Activated T-helper 2 cell treated with anti-CD3 and anti-CD28 coated beads, Interferon-gamma antibody, Interleukin-2, Interleukin-4, amounts not matched to agents 10 μg/mL and 5 μg/mL and 100 μg/mL, durations not matched to agents 14 hours and 24 hours and 36 hours (primary cell): ENCODE data around the gene ARFGEF2. TPM values are rescaled to one million over a fixed set of nuclear protein-coding genes. Genes with fewer than 3 reads are reported as not detected.

Source experiments
- DNase-seq: peaks from one replicate; pipeline ENCODE4 v3.0.0; 2021; ENCODE audit warnings: low spot score
- H3K27ac Mint-ChIP-seq: one replicate; pipeline ENCODE4 v1.8.0; 2021; ENCODE audit warnings: mixed read lengths
- H3K27me3 Mint-ChIP-seq: one replicate; pipeline ENCODE4 v1.8.0; 2021; ENCODE audit warnings: low read depth, mixed read lengths
- H3K36me3 Mint-ChIP-seq: one replicate; pipeline ENCODE4 v1.8.0; 2021; ENCODE audit warnings: low read depth, mixed read lengths
- H3K4me1 Mint-ChIP-seq: one replicate; pipeline ENCODE4 v1.8.0; 2021; ENCODE audit warnings: low read depth, mixed read lengths
- H3K4me3 Mint-ChIP-seq: one replicate; pipeline ENCODE4 v1.8.0; 2021; ENCODE audit warnings: low read depth, mild to moderate bottlenecking, moderate library complexity, mixed read lengths
- H3K9me3 Mint-ChIP-seq: one replicate; pipeline ENCODE4 v1.8.0; 2021; ENCODE audit warnings: mixed read lengths
- intact Hi-C: fragments of 100-400 bp; cut with micrococcal nuclease; formaldehyde crosslinking; loops from one replicate; pipeline ENCODE4 v1.15.1; 2023
- total RNA-seq: library from RNA; stranded (reverse); gene quantifications from 2 replicates; pipeline ENCODE4 v1.2.3, GENCODE V29; 2022

Gene ARFGEF2
- total RNA-seq, 1 donor from 2014 or later: 31.8 TPM

DNA sequence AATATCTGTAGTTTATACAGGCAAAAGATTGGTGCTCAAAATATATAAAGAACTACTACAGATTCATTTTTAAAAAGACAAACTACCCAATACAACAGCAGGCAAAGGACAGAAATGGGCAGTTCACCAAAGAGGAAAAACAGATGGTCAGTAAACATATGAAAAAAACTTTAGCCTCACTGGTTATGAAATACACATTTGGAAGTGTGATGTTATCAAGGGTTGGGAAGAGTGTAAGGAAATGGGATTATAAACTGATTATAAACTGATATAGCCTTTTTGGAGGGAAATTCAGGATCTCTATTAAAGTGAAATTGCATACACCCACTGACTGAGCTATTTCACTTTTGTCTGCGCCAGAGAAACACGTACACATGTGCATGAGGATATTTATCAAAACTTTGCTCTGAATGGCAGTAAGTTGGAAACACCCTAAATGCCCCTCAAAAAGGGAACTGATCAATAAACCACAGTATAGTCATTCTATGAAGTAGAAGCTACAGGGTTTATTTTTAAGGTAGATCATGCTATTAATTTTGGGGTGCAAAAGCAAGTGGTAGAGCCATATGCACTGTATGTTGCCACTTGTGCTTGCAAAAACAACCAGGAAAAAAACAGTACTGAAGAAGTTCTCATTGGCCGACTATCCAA lies 32.2 kb upstream of the ARFGEF2 start:
- intact Hi-C loops: no loop called here
- Mint-ChIP-seq H3K27ac (no peak overlapping the region), H3K4me3 (no peak overlapping the region), H3K4me1 (no peaks in the 10 kb centered on the region), H3K36me3 (no peaks in the 10 kb centered on the region), H3K27me3 (peaks cover 15% of the 10 kb centered on the region), H3K9me3 (no peaks in the 10 kb centered on the region)
- no peak for DNase-seq

DNA sequence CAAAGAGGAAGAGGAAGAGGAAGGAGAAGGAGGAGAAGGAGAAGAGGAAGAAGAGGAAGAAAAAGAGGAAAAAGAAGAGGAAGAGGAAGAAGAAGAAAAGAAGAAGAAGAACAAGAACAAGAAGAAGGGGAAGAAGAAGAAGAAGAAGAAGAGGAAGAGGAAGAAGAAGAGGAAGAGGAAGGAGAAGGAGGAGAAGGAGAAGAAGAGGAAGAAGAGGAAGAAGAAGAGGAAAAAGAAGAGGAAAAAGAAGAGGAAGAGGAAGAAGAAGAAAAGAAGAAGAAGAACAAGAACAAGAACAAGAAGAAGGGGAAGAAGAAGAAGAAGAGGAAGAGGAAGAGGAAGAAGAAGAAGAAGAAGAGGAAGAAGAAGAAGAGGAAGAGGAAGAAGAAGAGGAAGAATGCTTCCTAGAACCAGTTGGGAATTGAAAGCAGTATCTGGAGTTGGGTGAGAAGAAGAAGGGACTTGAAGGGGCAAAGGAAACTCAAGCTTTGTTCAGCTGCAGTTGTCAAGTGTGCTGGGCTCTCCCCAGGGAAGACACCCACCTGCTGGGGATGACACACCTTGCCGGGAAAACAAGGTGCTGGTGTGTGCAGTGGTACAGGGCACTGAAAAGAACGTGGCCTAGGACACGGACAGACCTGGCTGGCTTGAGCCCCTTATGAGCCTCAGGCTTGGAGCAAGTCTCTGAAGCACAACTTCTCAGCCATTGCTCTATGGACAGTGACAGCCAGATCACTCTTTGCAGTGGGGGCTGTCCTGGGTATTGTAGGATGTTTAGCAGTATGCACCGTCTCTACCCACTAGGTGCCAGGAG lies 30.1 kb upstream of the ARFGEF2 start:
- H3K4me1 Mint-ChIP-seq: no peaks in the 10 kb centered on the region
- H3K27me3 Mint-ChIP-seq: peaks cover 15% of the 10 kb centered on the region
- no peaks in the 10 kb centered on the region for H3K9me3 Mint-ChIP-seq

DNA sequence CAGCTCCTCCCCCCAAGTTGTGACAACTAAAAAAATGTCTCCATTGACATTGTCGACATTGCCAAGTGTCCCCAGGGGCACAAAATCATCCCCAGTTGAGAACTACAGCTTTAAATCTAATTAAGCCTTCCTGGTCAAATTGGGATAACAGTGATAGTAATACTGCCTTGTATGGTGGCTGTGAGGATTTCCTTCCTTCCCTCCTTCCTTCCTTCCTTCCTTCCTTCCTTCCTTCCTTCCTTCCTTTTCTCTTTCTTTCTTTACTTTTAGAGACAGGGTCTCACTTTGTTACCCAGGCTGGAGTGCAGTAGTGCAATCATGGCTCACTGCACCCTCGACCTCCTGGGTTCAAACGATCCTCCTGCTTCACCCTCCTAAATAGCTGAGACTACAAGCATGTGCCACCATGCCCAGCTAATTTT lies 29.5 kb upstream of the ARFGEF2 start:
- Mint-ChIP-seq H3K27ac (no peak overlapping the region), H3K4me1 (no peaks in the 10 kb centered on the region), H3K9me3 (no peaks in the 10 kb centered on the region), H3K4me3 (no peak overlapping the region), H3K36me3 (no peaks in the 10 kb centered on the region), H3K27me3 (peaks cover 15% of the 10 kb centered on the region)
- DNase-seq: no peak
- intact Hi-C loops: no loop called here

More for the DNA sequence above, 30.1 kb upstream of the ARFGEF2 start:
- Mint-ChIP-seq H3K36me3 (no peaks in the 10 kb centered on the region), H3K27ac (no peak overlapping the region), H3K4me3 (no peak overlapping the region)
- intact Hi-C loops: no loop called here
- DNase-seq: no peak

DNA sequence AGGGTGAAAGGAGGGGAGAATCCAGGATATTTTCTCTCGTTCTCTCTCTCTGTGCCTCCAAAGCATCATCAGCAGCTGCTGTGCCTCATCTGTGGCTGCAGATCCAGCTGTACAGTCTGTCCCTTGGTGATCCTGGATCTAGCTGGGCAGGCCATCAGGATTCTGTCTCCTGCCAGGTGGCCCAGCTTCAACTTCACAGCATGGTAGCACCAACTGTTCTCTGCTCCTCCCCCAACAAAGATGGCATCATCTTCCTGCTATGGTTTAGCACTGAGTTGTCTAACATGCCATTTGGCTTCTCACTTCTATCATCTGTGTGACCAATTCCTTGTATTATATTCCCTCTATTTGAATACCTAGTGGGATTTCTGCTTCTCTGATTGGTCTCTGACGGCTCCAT lies 28.6 kb upstream of the ARFGEF2 start:
- Mint-ChIP-seq H3K36me3 (no peaks in the 10 kb centered on the region), H3K4me1 (no peaks in the 10 kb centered on the region), H3K27me3 (peaks cover 18% of the 10 kb centered on the region), H3K27ac (no peak overlapping the region), H3K4me3 (no peak overlapping the region), H3K9me3 (no peaks in the 10 kb centered on the region)
- intact Hi-C loops: no loop called here
- DNase-seq: no peak

DNA sequence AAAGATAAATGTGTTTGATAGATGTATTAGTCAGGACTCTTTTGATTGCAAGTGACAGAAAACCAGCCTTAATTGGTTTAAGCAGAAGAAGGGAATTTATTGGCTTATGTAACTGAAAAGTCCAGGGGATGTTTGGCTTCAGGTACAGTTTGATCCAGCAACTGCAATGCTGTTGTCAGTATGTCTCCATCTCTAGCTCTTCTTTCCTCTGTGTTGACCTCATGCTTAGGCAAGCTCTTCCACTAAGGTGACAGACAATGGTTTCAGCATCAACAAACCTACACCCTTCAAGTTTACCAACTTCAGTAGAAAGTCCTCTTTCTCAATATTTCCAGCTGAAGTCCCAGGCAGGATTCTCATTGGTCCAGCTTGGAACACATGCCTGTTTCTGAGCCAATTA lies 28.1 kb upstream of the ARFGEF2 start:
- H3K9me3 Mint-ChIP-seq: no peaks in the 10 kb centered on the region
- no peak overlapping the region for H3K4me3 Mint-ChIP-seq
- H3K4me1 Mint-ChIP-seq: no peaks in the 10 kb centered on the region
- no peaks in the 10 kb centered on the region for H3K36me3 Mint-ChIP-seq
- H3K27me3 Mint-ChIP-seq: peaks cover 20% of the 10 kb centered on the region
- H3K27ac Mint-ChIP-seq: no peak overlapping the region
- DNase-seq: no peak
- intact Hi-C loops: no loop called here

DNA sequence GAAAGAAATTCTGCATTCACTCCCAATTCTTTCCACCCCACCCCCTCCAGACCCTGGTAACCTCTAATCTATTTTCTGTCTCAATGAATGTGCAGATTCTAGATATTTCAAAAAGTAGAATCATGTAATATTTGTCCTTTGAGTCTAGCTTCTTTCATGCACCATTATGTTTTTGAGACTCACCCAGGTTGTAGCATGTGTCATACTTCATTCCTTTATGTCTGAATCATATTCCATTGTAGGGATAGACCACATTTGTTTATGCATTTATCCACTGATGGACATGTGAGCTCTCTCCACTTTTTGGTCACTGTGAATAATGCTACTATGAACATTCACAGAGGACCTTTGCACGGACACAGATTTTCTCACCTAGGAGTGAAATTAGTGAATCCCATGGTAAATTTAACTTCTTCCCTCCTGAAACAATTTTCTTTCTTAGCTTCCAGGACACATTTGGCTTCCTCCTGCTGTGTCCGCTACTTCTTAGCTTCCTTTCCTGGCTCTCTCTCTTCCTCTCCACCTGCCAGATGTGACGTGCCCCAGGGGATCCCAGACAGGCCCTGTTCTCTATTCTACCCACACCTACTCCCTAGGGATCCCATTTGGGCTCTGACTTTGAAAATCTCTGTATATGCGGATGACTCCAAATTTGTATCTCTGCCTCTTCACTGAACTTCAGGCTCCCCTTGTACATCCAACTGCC lies 24.1 kb upstream of the ARFGEF2 start:
- intact Hi-C loops: no loop called here
- Mint-ChIP-seq H3K4me1 (no peaks in the 10 kb centered on the region), H3K27ac (no peak overlapping the region), H3K4me3 (no peak overlapping the region), H3K27me3 (peaks cover 19% of the 10 kb centered on the region), H3K9me3 (no peaks in the 10 kb centered on the region), H3K36me3 (no peaks in the 10 kb centered on the region)
- no peak for DNase-seq

DNA sequence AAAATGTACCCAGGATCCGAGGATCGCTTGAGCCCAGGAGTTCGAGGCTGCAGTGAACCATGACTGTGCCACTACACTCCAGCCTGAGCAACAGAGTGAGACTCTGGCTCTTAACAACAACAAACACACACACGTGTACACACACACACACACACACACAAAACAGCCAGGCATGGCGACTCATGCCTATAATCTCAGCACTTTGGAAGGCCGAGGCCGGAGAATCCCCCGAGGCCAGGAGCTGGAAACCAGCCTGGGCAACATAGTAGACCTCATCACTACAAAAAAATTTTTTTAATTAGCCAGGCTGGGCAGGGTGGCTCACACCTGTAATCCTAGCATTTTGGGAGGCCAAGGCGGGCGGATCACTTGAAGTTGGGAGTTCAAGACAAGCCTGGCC lies 23.3 kb upstream of the ARFGEF2 start:
- Mint-ChIP-seq H3K4me1 (no peaks in the 10 kb centered on the region), H3K9me3 (no peaks in the 10 kb centered on the region), H3K4me3 (no peak overlapping the region), H3K36me3 (no peaks in the 10 kb centered on the region), H3K27ac (no peak overlapping the region), H3K27me3 (peaks cover 16% of the 10 kb centered on the region)
- intact Hi-C loops: no loop called here
- DNase-seq: no peak

DNA sequence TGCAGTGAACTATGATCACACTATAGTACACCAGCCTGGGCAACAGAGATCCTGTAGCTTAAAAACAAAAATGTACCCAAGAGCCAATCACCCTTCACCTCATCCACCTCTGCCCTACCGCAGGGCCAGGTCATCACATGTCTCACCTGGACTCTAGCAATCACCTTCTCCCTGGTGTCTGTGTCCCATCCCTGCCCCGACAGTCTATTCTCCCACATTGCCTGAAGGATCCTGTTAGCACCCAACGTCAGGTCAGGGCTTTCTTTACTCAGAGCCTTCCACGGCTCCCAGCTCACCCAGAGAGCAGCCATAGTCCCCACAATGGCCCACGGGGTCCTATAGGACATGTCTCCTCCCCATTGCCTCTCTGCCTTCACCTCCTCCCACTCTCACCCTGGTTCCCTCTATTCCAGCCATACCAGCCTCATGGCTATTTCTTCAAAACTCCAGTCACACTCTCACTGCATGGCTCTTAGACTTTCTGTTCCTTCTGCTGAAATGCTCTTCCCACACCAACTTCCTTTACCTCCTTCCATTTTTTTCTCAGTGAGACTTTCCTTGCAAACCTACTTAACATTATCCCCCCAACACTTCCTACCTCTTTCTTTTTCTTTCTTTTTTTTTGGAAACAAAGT lies 22.5 kb upstream of the ARFGEF2 start:
- H3K27me3 Mint-ChIP-seq: peaks cover 13% of the 10 kb centered on the region
- H3K9me3 Mint-ChIP-seq: no peaks in the 10 kb centered on the region
- H3K27ac Mint-ChIP-seq: no peak overlapping the region
- H3K36me3 Mint-ChIP-seq: no peaks in the 10 kb centered on the region
- DNase-seq: no peak
- no peaks in the 10 kb centered on the region for H3K4me1 Mint-ChIP-seq
- intact Hi-C loops: no loop called here
- no peak overlapping the region for H3K4me3 Mint-ChIP-seq

DNA sequence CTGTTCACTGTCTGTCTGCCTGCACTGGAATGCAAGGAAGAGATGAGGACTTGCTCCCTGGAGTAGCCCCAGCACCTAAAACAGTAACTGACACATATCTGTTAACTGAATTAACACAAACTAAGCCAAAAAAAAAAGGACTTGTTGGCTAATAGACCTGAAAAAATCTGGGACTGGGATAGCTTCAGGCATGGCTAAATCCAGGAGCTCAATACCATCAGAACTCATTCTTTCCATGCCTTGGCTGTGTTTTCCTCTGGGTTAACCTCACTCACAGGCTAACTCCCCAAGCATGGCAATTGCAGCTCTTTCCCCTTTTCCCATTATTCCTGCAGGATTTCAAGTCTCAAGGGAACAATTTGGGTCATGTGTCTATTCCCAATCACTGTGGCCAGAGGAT lies 21.6 kb upstream of the ARFGEF2 start:
- H3K9me3 Mint-ChIP-seq: no peaks in the 10 kb centered on the region
- no peaks in the 10 kb centered on the region for H3K36me3 Mint-ChIP-seq
- peaks cover 4% of the 10 kb centered on the region for H3K4me1 Mint-ChIP-seq
- peaks cover 13% of the 10 kb centered on the region for H3K27me3 Mint-ChIP-seq
- H3K4me3 Mint-ChIP-seq: no peak overlapping the region
- intact Hi-C loops: no loop called here
- DNase-seq: no peak
- H3K27ac Mint-ChIP-seq: no peak overlapping the region

DNA sequence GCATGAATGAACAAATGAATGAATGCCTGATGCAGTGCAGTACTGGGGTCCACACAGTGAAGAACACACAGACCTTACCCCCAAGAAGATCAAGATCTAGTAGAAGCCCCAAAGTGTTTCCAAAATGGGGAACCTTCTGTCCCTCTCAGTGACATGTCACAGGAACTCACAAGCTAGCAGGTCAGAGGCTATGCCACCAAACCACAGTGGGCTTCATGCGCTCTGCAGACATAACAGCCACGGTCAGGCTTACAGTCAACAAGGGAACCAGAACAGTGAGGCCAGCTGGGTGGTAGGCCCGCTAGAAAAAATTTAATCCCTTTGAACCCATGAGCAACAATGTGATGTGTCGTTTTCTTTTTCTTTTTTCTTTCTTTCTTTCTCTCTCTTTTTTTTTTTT lies 20.2 kb upstream of the ARFGEF2 start:
- peaks cover 4% of the 10 kb centered on the region for H3K4me1 Mint-ChIP-seq
- H3K27me3 Mint-ChIP-seq: peaks cover 13% of the 10 kb centered on the region
- H3K27ac Mint-ChIP-seq: no peak overlapping the region
- H3K4me3 Mint-ChIP-seq: no peak overlapping the region
- no peaks in the 10 kb centered on the region for H3K9me3 Mint-ChIP-seq
- no peak for DNase-seq
- intact Hi-C loops: no loop called here
- no peaks in the 10 kb centered on the region for H3K36me3 Mint-ChIP-seq

DNA sequence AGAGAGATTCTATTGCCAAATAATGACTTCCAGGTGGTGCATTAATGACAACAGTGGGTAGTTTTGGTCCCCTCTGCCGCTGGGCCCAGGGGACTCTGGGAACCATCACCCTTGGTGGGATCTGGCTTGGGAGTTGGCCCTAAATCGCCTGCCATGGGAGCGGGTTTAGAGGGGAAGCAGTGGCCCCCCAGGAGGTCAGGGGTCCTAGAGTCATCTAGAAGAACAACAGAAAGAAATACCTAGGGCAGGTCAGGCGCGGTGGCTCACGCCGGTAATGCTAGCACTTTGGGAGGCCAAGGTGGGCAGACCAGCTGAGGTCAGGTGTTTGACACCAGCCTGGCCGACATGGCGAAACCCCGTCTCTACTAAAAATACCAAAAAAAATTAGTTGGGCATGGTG lies 17.8 kb upstream of the ARFGEF2 start:
- H3K27me3 Mint-ChIP-seq: peaks cover 7% of the 10 kb centered on the region
- DNase-seq: no peak
- H3K4me1 Mint-ChIP-seq: peaks cover 9% of the 10 kb centered on the region
- intact Hi-C loops: loop anchor here (2.0 kb wide), 1 partner anchor 121 kb away; no protein-coding TSS in a partner anchor
- no peak overlapping the region for H3K27ac Mint-ChIP-seq
- peaks cover under 1% of the 10 kb centered on the region for H3K9me3 Mint-ChIP-seq
- no peak overlapping the region for H3K4me3 Mint-ChIP-seq
- no peaks in the 10 kb centered on the region for H3K36me3 Mint-ChIP-seq

DNA sequence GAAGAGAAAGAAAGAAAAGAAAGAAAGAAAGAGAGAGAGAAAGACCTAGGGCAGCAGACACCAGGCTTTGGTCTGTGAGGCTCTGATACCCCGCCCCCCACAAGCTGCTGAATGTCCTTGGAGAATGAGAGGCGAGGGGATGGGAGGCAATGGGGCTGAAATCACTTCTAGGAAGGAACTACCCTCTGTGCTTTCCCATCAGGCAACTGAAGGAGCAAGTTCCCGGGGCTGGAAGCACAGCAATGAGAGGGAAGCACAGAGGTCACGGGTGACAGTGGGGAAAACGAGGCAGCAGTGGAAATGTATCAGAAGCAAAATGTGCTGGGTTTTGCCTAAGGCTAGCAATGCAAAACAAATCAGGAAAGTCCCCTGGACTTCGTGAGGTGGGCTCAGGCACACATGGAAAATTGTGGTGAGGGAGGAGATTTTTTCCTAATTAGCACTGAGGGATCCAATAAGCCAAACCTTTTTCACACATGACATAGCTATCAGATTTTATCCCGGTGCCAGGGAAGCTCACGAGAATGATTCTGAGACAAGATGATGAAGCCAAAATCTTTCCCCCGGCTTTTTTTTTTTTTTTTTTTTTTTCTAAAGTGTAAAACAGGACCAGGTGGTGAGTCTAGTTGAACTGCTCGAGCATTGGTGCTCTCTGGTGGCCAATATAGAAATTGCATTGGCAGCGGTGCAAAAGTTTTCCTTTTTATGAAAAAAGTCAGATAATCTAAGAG lies 16.8 kb upstream of the ARFGEF2 start:
- peak; percentile 54 for DNase-seq
- Mint-ChIP-seq H3K36me3 (no peaks in the 10 kb centered on the region), H3K27me3 (peaks cover 4% of the 10 kb centered on the region), H3K9me3 (peaks cover 5% of the 10 kb centered on the region), H3K4me3 (no peak overlapping the region), H3K27ac (no peak overlapping the region), H3K4me1 (peaks cover 13% of the 10 kb centered on the region)
- intact Hi-C loops: loop anchor here (1.0 to 5.0 kb wide), 4 partner anchors 77 to 269 kb away; partner anchors contain the start of gene PREX1
